ENCODE results near the gene PRAMEF15.
"Not testable (repeated sequence)": the region's sequence is repeated elsewhere in the genome, so short reads cannot be mapped to it uniquely, and the experiment has no call there.

Gene PRAMEF15

GRCh38 chr1:13315281-13315680 lies at the start of gene PRAMEF15:
Gene PRAMEF15 (plus strand): TSS chr1:13315581. CDS start chr1:13318408, 2,827 bp downstream.
- not testable (repeated sequence) for DNase-seq

DNA sequence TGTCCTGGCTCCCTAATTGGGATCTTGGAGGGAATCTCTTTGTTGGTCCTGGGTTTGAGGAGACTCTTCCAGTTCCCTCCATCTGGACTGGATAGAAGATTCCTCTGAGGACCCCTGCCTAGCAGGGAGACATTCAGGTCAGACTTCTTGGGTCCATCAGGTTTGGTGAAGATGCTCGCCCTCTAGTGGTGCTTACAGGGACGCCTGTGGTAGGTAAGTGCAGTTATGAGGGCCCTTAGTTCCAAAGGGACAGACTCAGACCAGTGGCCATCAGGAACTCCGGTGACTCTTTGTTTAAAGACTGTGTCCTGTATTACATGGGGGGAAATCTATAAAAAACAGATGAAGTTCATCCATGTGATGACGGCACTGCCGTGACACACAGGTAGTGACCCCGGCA lies 38.4 kb upstream of the PRAMEF15 start:
- peak in 2 of 3 donors; percentile 0 to 16 for DNase-seq

DNA sequence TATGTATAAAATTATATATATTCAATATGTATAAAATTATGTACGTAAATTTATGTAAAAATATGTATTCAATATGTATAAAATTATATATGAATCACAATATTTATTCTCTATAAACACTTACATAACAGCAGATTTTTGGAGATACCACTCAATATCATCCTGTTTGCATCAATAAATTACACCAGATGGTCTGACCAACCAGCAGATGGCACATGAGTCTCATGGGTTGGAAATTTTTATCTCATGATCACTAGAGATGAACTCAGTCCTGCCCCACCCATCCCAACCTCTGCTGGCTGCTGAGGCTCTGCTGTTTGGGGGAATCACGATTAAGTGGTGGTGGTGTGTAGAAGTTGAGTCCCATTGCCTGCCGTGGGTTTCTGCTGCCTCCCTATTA lies 35.8 kb upstream of the PRAMEF15 start:
- DNase-seq, result not testable (repeated sequence)

DNA sequence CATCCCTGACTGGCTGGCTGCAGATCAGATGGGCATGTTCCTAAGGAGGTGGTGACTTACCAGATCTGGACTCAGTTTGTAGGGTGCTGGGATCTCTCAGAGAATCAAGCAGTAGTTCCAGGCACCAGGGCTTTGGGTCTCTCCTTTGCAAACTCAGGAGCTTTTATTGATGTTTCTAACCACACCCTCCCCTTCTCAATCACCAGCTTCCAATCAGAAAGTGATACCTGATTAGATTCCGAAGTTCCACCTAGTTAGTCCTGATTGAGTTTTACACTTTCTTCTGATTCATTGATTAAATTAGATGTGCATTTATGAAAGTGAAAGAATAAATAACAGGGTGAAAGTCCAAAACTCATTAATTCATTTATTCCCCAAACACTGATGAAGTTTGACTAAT lies 30.3 kb upstream of the PRAMEF15 start, which contains the start of gene PRAMEF8:
Gene PRAMEF8, minus strand, starts transcription at position 101 of the 400 bp plus-strand sequence. CDS start 1,046 bp downstream, outside the sequence.
- DNase-seq, result not testable (repeated sequence)

DNA sequence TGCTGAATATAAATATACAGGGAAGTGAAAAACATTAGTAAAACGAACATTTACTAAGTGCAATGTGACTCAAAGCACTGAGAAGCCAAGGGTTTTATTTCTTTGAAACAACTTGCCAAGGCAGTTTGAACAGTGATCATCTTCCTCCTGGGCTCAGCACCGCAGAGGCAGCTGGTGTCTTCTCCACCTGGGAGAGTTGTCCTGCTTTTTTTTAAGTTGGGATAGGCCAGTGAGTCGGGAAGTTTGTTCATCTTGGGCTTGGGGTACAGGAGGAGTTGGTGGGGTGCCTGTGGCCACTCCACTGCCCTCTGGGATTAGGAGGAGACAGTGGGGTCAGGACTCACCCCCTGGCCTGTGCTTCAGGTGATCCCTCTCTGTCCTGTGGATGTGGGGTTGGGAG lies 26.4 kb upstream of the PRAMEF15 start:
- DNase-seq, result not testable (repeated sequence)

GRCh38 chr1:13297216-13297931 lies 18.0 kb upstream of the PRAMEF15 start:
- DNase-seq, result not testable (repeated sequence)

DNA sequence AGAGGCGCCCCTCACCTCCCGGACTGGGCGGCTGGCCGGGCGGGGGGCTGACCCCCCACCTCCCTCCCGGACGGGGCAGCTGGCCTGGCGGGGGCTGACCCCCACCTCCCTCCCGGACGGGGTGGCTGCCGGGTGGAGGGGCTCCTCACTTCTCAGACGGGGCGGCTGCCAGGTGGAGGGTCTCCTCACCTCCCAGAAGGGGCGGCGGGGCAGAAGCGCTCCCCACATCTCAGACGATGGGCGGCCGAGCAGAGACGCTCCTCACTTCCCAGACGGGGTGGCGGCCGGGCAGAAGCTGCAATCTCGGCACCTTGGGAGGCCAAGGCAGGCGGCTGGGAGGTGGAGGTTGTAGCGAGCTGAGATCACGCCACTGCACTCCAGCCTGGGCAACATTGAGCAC lies 16.7 kb upstream of the PRAMEF15 start:
- not testable (repeated sequence) for DNase-seq

- not testable (repeated sequence) for DNase-seq
Observed at GRCh38 chr1:13302197-13302596, 13.2 kb upstream of the PRAMEF15 start.

DNA sequence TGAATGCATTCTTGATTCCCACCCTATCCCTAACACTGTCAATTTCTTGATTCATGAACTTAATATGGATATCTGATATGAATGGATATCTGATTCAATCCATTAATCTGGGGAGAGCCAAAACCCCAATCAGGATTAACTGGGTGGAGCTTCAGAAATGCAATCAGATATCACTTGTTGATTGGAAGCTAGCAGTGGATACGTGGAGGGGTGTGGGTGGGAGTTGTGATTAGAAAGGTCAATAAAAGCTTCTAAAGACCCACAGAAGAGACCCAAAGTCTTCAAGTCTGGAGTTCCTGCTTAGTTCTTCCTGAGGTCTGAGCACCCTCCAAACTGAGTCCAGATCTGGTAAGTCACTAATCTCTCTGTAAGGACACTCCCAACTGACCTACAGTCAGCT lies 12.1 kb upstream of the PRAMEF15 start, which contains the start of gene PRAMEF33:
Gene PRAMEF33, plus strand, starts transcription at position 301 of the 400 bp plus-strand sequence. CDS start 2,416 bp downstream, outside the sequence.
- not testable (repeated sequence) for DNase-seq

GRCh38 chr1:13342496-13342895 lies 27.1 kb downstream of the PRAMEF15 start:
- DNase-seq, result not testable (repeated sequence)

DNA sequence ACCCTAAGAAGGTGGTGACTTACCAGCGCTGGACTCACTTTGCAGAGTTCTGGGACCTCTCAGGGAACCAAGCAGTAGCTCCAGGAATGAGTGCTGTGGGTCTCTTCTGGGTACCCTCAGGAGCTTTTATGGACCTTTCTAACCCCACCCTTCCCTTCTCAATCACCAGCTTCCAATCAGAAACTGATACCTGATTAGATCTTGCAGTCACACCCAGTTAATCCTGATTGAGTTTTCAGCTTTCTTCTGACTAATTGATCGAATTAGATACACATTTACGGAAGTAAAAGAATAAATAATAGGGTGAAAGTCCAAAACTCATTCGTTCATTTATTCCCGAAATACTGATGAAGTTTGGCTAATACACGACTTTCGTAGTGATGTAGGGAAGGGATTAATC lies 31.7 kb downstream of the PRAMEF15 start, which contains the start of gene PRAMEF14:
Gene PRAMEF14, minus strand, starts transcription at position 101 of the 400 bp plus-strand sequence. CDS start 1,820 bp downstream, outside the sequence.
- DNase-seq, result not testable (repeated sequence)

DNA sequence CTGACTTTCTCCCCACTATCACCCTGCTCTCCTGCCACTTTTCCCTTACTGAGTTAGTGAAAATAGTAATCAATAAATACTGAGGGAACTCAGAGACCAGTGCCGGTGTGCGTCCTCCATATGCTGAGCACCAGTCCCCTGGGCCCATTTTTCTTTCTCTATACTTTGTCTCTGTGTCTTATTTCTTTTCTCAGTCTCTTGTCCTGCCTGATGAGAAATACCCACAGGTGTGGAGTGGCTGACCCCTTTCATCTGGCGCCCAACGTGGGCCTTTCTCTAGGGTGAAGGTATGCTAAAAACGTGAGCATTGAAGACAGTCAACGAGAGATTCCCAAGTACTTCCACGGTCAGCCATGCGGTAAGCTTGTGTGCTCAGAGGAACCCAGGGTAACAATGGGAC lies 38.1 kb downstream of the PRAMEF15 start:
- DNase-seq, result peak in 1 of 3 donors; percentile 2

DNA sequence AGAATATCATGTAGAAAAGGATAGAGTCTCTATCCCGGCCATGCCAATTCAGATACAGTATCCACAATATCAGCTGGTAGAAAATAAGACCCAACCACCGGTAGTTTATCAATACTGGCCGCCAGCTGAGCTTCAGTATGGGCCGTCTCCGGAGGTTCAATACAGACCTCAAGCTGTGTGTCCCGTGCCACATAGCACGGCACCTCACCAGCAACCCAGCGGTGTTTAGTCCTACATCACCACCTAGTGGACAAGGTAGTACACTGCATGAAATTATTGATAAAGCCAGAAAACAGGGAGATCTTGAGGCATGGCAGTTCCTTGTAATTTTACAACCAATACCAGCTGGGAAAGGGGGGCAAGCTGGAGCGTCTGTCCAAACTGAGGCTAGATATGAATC lies 39.1 kb downstream of the PRAMEF15 start:
- DNase-seq, result not testable (repeated sequence)

- DNase-seq, result peak; percentile 61 to 80 (median 76)
Observed at GRCh38 chr1:13356774-13357173, 41.4 kb downstream of the PRAMEF15 start.

DNA sequence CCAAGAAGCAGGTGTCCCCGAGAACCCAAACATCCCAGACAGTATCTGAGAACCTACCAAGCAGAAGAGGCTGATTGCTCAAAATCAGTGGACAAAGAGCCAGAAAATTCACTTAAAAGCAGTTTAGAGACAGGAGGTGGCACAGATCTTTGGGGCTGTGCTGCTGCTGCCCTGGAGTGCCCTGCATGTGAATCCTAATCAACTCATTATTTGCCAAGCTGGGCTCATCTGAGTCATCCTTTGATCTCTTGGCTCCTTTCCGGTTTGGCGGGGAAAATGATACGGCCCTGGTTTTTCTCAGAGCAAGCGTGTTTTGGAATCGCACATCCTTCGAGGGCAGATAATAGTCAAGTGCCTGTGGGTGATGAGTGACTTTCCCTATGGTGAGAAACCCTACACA lies 47.0 kb downstream of the PRAMEF15 start:
- not testable (repeated sequence) for DNase-seq

DNA sequence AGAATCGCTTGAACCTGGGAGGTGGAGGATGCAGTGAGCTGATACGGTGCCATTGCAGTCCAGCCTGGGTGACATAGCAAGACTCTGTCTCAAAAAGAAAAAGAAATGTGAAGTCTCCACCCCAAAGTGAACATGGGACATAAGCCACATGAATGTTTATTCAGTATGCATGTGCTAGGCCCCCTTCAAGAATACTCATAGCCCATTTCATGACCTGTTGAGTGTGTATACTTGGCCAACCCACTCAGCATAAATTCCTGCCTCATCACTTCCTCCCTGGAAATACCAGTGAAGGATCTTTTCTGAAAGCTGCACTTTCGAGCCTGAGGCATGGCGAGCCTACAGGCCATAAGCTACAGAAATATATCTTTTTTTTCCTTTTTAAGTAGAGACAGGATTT lies 49.5 kb downstream of the PRAMEF15 start:
- not testable (repeated sequence) for DNase-seq

- not testable (repeated sequence) for DNase-seq
Observed at GRCh38 chr1:13366536-13366935, 51.2 kb downstream of the PRAMEF15 start.

- peak; percentile 37 to 52 (median 49) for DNase-seq
Observed at GRCh38 chr1:13368544-13368943, 53.2 kb downstream of the PRAMEF15 start.
